Ishikawa (cell line): Measurements from ENCODE around the gene TPR.

ENCODE experiments used
- CEBPB ChIP-seq: IDR thresholded peaks from 2 replicates; pipeline ENCODE4 v1.6.1; 2012
- CREB1 ChIP-seq: IDR thresholded peaks from 2 replicates; pipeline ENCODE4 v1.6.1; 2012; ENCODE audit warnings: low read depth
- EGR1 ChIP-seq: IDR thresholded peaks from 2 replicates; pipeline ENCODE4 v1.6.1; 2012
- EP300 ChIP-seq: IDR thresholded peaks from 2 replicates; pipeline ENCODE4 v1.6.1; 2012; ENCODE audit warnings: borderline replicate concordance
- FOXM1 ChIP-seq: IDR thresholded peaks from 2 replicates; pipeline ENCODE4 v1.6.1; 2012; ENCODE audit warnings: low read depth, borderline replicate concordance
- MAX ChIP-seq: IDR thresholded peaks from 2 replicates; pipeline ENCODE4 v1.6.1; 2012
- NFIC ChIP-seq: IDR thresholded peaks from 2 replicates; pipeline ENCODE4 v1.6.1; 2012
- RAD21 ChIP-seq: IDR thresholded peaks from 2 replicates; pipeline ENCODE4 v1.6.1; 2012; ENCODE audit warnings: low read depth
- REST ChIP-seq: IDR thresholded peaks from 2 replicates; pipeline ENCODE4 v1.6.1; 2012; ENCODE audit warnings: low read depth, mild to moderate bottlenecking
- TAF1 ChIP-seq: IDR thresholded peaks from 2 replicates; pipeline ENCODE4 v1.6.1; 2012; ENCODE audit warnings: low read depth, mild to moderate bottlenecking
- TCF12 ChIP-seq: IDR thresholded peaks from 2 replicates; pipeline ENCODE4 v1.6.1; 2012; ENCODE audit warnings: low read depth
- TEAD4 ChIP-seq: IDR thresholded peaks from 2 replicates; pipeline ENCODE4 v1.6.1; 2012
- USF1 ChIP-seq: IDR thresholded peaks from 2 replicates; pipeline ENCODE4 v1.6.1; 2012
- YY1 ChIP-seq: IDR thresholded peaks from 2 replicates; pipeline ENCODE4 v1.6.1; 2012; ENCODE audit warnings: low read depth
- ZBTB7A ChIP-seq: IDR thresholded peaks from 2 replicates; pipeline ENCODE4 v1.6.1; 2012; ENCODE audit warnings: low read depth

Gene TPR

GRCh38 chr1:186418503-186418902 lies 43.5 kb upstream of the TPR start:
- TF ChIP-seq EP300, result no peak
- no peak for TF ChIP-seq USF1

GRCh38 chr1:186413319-186413718 lies 38.3 kb upstream of the TPR start:
- TF ChIP-seq USF1 (no peak), YY1 (no peak), CEBPB (no peak), MAX (no peak), TAF1 (no peak), NFIC (no peak), RAD21 (no peak), REST (no peak), EGR1 (no peak), ZBTB7A (no peak)

GRCh38 chr1:186409091-186409490 lies 34.0 kb upstream of the TPR start:
- no peak for TF ChIP-seq USF1
- no peak for TF ChIP-seq FOXM1
- TF ChIP-seq CEBPB, result no peak
- no peak for TF ChIP-seq RAD21
- TF ChIP-seq TEAD4, result no peak
- no peak for TF ChIP-seq EP300
- TF ChIP-seq MAX, result no peak

- TF ChIP-seq TEAD4 (no peak), CREB1 (no peak), RAD21 (peak; percentile 32; the same call in 1 of the 2 replicates)
Observed at GRCh38 chr1:186404454-186405051, 29.5 kb upstream of the TPR start.

- no peak for TF ChIP-seq EGR1
- TF ChIP-seq FOXM1, result no peak
- no peak for TF ChIP-seq USF1
- no peak for TF ChIP-seq RAD21
- TF ChIP-seq NFIC, result no peak
- no peak for TF ChIP-seq CREB1
- TF ChIP-seq CEBPB, result no peak
- no peak for TF ChIP-seq TEAD4
- TF ChIP-seq TAF1, result no peak
- TF ChIP-seq YY1, result no peak
- no peak for TF ChIP-seq ZBTB7A
- TF ChIP-seq TCF12, result no peak
- no peak for TF ChIP-seq MAX
- no peak for TF ChIP-seq REST
- no peak for TF ChIP-seq EP300
Observed at GRCh38 chr1:186403632-186404031, 28.6 kb upstream of the TPR start.

GRCh38 chr1:186391841-186392240 lies 16.8 kb upstream of the TPR start:
- TF ChIP-seq ZBTB7A (no peak), MAX (no peak), YY1 (no peak), NFIC (no peak), TEAD4 (no peak), TCF12 (no peak), EP300 (no peak), USF1 (no peak), EGR1 (no peak), FOXM1 (no peak), RAD21 (no peak), CEBPB (no peak), REST (no peak), TAF1 (no peak), CREB1 (no peak)
